ENCODE data around the gene MCOLN2.
"Not testable (repeated sequence)": the region's sequence is repeated elsewhere in the genome, so short reads cannot be mapped to it uniquely, and the experiment has no call there.

Gene MCOLN2

DNA sequence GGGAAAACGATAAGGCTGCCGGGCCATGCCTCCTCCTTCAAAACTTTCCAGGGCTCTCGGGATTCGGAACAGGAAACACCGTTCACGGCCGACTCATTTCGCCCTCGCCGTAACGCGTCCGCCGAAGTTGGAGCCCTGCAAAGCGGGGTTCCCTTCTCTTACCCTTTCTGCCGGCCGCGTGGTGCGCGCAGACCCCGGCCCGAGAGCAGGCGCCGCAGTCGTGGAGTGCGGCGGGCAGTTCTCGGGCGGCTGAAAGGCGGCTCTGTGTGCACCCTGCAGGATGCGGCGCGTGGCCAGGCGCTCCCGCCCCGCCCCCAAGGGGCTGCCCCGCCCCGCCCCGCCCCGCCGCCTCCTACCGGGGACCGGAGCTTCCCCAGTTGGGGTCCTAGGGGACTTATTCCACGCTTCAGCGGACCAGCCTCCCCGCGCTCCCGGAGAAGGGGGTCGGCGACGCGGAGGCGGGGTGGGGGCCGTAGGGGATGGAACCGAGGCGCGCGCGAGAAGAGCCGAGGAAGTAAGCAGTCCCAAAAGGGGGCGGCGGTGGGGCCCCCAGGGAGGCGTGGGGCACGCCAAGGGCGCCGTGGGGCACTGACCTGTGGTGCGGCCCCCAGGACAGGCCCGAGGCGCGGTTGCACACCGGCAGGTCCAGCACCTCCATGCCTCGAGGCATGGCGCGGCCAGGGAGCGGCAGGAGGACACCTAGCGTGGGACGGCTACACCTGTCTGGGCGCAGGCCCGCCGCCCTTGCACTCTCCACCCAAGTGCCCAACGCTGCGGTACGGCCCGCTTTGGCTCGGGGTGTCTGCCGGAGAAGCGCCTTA lies at the start of gene MCOLN2:
MCOLN2 (minus strand) TSS at position 268 of the 821 bp plus-strand sequence; CDS start at position 27, 241 bp downstream.
- in situ Hi-C loops (cut with MboI; ENCODE audit: low sequenced_read_pairs), result no loop called here

DNA sequence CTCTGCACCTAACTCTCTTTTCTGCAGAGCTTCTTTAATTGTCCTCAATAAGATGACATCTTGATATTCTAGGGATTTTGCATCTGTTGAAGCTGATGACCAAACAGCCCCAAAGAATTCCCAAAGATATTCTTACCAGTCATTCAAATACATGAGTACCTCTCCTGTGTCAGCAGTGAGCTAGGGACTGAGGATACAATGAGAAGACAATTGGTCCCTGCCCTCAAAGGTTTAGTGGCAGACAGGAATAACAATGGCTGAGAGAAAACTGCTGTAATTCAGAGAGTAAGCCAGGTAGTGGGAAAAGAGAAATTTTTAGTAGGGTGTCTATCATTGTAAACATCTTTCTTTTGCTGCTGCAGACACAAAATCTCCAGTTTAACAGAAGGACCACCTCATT lies 45.5 kb upstream of the MCOLN2 start:
- in situ Hi-C loops (cut with MboI; ENCODE audit: low sequenced_read_pairs), result no loop called here

DNA sequence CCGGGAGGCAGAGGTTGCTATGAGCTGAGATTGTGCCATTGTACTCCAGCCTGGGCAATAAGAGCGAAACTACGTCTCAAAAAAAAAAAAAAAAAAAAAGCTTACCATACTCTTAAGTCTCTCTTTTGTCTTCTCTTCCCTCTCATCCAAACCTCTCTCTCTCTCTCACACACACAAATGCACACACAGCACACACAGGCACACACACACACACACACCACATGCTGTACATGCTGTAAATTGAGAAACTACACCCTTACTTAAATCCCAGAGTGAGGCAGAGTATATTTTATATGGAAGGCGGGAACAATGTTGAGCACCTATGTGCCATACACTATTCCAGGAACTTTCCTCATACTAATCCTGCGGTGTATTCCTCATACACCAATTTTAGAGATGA lies 44.9 kb upstream of the MCOLN2 start:
- in situ Hi-C loops (cut with MboI; ENCODE audit: low sequenced_read_pairs), result no loop called here

DNA sequence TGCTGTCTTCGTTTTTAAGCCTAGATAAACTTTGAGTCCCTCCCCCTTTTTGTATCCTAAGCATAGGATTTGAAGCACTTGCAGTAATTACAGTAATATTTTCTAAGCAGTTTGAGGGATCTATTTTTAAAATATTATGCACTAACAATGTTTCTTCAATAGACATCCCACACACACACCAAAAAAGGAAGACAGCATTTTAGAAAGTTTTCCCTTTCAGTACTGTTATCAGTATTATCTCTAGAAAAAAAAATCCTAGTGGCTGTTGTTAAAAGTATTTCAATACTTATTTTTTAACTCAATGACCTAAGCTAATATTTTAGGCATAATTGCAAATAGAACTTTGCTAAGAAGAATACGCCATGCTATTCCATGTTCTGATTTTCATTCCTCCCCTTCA lies 36.3 kb upstream of the MCOLN2 start:
- in situ Hi-C loops (cut with MboI; ENCODE audit: low sequenced_read_pairs), result no loop called here

DNA sequence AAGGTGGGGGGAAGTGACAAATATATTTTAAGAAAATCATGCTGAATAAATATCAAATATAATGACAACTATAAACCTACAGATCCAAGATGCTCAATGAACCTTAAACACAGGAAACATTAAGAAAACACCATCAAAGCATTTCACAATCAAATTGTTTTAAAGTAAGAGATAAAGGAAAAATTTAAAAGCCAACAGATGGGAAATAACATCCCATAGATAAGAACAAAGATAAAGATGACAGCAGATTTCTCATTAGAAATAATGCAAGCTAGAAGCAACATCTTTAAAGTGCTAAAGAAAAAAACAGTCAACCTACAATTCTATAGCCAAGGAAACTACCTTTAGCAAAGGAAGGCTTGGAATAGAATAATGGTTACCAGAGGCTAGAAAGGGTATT lies 33.6 kb upstream of the MCOLN2 start:
- in situ Hi-C loops (cut with MboI; ENCODE audit: low sequenced_read_pairs), result no loop called here

DNA sequence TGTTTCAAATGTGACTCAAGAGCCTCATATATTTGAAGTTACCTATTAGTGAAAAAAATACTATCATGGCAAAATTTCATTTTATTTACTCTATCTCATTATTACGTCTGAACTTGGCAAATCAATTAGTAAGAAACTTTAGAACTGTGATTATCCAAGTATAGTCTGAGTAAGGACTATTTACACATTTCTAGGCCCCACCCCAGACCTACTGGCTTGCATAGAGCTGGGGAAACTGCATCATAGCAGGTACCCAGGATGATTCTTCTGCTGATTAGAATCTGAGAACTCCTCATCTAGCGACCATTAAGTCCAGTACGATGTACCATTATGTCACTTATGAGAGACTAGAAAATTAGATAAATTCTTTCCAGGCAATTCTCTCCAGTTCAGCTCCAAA lies 31.2 kb upstream of the MCOLN2 start:
- in situ Hi-C loops (cut with MboI; ENCODE audit: low sequenced_read_pairs), result no loop called here

DNA sequence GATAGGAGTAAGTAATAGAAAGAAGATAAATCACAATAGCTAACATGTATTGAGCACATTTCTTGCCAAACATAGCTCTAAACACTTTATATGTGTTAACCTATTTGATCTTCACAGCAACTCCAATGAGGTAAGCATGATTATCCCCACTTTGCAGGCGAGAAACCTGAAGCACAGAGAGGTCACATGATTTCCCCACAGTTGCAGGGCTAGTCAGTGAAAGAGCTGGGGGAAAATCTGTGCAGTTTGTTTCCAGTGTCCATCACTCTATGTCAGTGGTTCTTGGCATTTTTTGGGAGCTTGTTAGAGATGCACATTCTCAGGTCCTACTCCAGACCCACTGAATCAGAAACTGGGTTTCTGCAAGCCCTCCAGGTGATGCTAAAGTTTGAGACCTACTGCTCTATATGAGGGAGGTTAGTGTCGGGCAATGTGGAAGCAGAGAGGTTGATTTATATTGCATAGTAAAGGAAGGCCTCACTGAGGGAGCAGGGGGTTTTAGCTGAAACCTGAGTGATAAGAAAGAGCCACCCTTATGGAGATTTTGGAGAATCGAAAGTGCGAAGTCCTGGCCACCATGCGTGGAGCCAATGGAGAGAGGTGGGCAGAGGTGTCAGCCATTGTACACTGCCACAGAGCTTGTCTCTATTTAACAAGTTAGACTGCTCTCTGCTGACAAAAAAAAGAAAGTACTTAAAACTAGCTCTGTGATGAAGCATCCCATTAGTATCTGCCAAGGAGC lies 30.5 kb upstream of the MCOLN2 start:
- in situ Hi-C loops (cut with MboI; ENCODE audit: low sequenced_read_pairs), result no loop called here

DNA sequence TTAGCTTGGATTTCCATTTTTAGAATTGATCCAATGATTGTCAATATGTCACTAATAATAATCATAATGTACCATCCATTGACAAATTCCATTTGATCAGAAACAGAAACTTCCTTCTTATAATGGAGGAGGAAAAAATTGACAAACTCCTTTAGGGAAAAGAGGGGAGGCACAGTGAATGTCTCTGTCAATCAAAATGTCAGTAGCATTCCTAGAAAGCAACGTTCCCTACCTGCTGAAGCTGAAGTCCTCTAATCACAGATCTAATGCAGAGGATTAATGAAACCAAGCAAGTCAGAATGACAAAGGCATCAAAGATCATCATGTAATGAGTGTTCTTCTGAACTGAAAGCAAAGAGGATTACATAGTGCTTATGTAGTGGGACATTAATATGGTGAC lies 29.0 kb upstream of the MCOLN2 start:
- in situ Hi-C loops (cut with MboI; ENCODE audit: low sequenced_read_pairs), result no loop called here

DNA sequence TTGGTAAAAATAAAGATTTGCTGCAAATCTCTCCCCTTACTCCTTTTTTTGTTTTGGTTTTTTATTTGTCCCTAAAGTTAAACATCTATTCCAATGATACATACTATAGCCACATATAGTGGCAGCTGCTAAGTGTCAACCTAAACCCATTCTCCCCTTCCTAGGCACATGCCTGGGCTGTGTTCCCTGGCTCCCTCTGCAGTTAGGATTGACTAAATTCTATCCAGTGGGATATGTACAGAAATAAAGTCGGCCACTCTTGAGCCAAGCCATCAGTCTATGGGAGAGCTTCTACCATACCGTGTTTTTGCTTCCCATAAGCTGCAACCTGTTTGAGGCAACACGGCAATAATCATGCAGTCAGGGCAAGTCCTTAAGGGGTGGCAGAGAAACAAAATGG lies 27.8 kb upstream of the MCOLN2 start:
- in situ Hi-C loops (cut with MboI; ENCODE audit: low sequenced_read_pairs), result no loop called here

DNA sequence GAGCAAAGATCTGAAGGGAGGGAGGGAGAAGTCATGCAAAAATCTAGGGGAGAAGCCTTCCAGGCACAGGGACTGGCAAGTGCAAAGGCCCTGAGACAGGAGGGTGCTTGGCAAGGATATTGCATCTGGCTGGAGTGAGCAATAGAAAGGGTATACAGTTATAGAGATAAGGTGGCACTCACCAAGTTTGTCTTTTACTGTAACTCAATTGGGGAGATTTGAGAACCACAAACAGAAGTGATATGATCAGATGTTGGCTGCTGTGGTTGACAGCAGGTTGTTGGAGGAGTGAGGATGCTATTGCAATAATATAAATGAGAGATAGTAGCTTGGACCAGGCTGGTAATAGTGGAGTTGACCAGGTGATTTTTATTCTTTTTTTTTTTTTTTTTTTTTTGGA lies 25.8 kb upstream of the MCOLN2 start:
- in situ Hi-C loops (cut with MboI; ENCODE audit: low sequenced_read_pairs), result no loop called here

DNA sequence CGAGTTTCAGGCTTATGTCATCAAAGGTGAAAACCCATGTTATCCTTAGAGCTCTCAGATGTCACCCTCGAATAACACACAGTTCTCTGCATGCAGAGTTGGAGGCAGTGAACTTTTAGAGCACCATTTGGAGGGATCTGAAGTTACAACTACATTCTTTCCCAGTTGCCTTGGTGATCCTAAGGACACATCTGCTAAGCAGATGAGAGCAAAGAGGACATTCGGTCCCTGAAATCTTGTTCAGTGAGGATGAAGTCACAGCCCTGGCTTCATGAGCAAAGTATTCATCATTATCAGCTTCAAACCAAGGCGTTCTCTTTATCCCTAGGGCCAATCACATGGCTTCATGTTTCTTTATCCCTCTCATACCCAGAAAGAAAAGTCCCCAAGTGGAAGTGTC lies 23.1 kb upstream of the MCOLN2 start:
- in situ Hi-C loops (cut with MboI; ENCODE audit: low sequenced_read_pairs), result no loop called here

DNA sequence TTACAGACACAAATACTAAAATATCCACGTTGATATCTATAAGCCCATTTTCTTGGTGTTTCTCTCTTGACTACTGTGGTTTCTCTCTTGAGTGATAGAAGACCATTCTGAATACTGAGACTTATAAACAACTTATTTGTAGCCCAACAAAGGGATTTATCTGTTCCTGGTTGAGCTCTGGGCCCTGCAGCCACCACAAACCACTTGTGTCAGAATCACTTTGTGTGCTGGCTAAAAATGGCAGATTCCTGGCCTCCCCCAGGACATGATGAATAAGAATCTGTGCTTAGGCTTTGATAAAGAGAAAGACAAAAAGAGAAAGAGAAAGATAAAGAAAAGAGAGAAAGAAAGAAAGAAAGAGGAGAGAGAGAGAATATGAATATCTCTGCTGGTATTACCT lies 18.9 kb upstream of the MCOLN2 start:
- in situ Hi-C loops (cut with MboI; ENCODE audit: low sequenced_read_pairs), result no loop called here

DNA sequence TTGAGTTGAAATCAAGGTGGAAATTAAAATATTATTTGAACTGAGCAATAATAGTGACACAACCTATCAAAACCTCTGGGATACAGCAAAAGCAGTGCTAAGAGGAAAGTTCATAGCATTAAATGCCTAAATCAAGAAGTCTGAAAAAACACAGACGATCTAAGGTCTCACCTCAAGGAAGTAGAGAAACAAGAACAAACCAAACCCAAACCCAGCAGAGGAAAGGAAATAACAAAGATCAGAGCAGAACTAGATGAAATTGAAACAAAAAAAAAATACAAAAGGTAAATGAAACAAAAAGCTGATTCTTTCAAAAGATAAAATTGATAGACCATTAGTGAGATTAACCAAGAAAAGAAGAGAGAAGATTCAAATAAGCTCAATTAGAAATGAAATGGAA lies 8.7 kb upstream of the MCOLN2 start:
- in situ Hi-C loops (cut with MboI; ENCODE audit: low sequenced_read_pairs), result not testable (repeated sequence)

DNA sequence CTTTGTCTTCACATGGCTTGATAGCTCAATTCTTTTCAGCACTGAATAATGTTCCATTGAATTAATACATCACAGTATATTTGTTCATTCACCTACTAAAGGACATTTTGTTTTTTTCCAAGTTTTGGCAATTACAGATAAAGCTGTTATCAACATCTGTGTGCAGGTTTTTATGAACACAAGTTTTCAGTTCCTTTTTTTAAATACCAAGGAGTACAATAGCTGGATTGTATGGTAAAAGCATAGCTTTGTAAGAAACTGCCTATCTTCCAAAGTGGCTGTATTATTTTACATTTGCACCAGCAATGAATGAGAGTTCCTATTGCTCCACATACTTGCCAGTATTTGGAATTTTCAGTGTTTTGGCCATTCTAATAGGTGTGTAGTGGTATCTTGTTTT lies 4.8 kb upstream of the MCOLN2 start:
- in situ Hi-C loops (cut with MboI; ENCODE audit: low sequenced_read_pairs), result no loop called here

DNA sequence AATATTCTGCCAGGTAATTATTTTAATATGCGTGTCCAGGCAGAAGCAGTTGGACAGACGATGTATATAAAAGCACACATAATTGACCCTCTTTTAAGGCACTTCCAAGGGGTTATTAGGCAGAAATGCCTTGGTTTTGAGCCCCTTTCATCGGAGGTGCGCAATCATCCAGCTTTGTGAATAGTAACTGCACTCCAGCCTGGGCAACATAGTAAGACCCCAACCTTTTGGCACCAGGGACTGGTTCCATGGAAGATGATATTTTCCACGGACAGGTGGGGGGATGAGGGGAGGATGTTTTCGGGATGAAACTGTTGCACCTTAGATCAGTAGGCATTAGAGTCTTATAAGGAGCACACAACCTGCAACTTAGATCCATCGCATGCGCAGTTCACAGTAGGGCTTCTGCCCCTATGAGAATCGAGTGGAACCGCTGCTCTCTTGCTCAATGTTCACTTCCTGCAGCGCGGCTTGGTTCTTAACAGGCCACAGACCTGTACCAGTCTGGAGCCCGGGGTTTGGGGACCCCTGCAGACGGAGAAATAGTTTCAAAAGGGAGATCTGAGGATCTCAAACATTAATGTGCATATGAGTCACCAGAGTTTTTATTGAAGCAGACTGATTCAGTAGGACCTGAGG lies 1.8 kb upstream of the MCOLN2 start:
- in situ Hi-C loops (cut with MboI; ENCODE audit: low sequenced_read_pairs), result no loop called here

DNA sequence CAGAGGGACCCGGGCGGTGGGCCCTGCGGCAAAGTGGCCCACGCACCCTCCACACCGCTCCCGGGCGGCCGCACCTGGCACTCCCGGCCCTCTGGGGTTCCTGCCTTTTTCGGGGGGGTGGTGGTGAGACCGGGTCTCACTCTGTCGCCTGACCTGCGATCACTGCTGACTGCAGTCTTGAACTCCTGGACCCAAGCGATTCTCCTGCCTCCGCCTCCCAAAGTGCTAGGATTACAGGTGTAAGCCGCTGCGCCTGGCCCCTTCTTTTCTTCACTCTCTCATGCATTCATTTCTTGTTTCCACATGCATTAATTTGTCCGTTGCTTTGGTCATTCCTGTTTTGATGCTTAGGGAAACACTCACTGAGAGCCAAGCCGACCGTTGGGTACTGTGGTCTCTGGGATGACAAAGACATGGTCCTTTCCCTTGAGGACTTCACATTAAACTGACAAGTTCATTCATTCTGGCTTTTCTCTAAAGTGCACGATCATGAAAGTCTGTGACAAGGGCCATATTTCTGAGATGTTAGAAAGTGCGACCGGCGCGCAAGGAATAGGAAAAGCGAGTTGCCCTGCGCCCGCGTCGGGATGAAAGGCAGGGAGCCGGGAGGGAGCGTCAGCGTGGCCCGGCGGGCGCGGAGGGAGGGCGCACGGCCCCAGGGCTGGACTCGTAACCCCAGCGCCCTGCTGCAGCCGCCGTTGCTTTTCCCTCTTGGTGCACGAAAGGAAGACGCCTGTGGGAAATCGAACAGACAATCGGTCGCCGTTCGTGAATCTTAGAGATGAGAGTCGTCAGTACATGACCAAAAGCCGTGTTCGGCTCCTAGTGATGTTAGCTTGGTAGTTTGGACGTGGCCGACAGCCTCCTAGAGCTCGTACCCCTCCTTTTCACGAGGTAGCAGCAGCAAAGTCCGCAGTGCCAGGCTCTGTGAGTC lies 1.0 kb upstream of the MCOLN2 start:
- in situ Hi-C loops (cut with MboI; ENCODE audit: low sequenced_read_pairs), result no loop called here

DNA sequence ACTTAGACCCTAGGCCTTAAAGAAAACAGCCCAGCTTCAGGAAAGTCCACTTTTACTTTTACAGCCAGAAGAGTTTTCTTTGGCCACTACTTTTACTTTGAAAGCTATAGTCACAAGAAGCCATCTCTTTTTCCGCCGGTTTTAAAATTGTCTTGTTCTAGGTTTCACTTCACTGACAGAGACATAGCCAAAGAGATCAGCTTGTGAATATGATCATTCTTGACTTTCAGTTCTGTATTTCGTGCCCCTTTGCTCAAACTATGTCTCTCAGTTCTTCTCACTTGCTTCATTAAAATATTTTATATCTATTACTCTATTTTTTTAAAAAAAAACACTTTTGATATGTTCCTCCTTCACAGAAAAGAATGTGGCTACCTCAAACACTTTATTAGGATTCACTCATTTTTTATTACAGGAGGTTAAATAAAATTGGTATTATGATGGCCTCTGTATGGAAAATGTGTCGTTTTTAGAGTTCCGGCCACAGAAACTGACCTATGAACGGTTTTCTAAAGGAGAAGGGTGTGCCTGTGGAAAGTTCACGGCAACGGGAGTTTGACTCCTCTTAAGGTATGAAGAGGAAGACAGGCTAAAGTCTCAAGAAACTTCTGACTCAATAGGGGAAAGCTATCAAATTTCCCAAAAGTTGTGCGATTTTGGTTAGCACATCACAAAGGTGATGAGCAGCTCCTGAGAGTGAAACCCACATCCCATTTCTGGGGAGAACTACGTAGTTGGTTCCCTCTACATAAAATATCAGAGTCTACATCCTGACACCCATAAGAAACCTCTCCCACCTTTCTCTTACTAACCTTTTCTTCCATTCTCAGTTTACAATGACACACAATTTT lies 1.2 kb downstream of the MCOLN2 start:
- in situ Hi-C loops (cut with MboI; ENCODE audit: low sequenced_read_pairs), result no loop called here

DNA sequence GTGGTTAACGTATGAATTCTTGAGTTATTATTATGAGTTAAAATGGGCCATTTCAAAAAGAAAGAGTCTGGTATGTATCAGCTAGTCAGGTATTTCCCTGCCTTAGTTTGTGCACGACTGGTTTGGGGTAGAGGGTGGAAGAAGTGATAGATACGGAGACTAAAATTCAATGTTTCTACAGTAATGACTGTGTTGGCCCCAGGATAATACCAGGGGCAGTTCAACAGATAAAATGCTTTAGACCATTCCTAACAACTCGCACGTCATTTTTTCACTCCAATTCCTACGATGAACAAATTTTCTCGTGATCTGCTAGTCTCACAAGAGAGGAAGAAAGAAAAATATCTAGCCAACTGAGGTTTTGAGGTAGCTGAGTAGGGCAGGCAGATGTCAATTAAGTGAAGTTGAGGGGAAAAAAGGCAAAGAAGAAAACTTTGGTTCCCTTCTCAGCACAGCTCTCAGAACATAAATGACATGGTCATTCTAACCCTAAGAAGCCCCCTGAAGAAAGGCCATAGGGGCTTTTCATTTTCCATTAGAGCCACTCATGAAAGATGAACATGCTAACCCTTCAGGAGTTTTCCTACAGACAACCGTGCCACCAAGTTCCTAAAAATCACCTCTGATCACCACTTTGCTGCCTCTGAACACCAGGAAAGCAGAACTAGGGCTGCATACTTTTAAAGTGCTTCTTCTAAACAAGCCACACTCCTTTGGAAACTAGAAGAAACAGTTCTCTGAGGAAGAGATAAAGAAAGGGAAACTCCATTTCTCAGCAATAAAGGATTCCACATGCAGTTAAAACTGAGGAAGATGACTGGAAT lies 5.6 kb downstream of the MCOLN2 start:
- in situ Hi-C loops (cut with MboI; ENCODE audit: low sequenced_read_pairs), result no loop called here

DNA sequence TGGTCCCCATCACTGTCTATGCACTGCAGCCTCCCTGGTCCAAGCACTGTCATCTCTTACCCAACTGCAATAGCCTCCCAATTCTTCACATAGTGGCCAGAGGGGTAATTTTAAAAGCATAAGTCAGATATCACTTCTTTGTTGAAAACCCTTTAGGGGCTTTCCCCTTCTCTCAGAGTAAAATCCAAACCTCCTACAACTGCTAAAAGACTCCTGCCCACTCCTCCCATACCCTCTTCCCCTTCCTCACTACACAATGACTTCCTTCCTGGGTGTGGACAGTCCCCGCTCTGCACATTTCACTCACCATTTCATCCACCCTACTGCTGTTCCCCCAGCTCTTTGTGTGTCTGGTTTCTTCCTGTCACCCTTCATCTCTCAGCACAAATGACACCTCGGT lies 8.3 kb downstream of the MCOLN2 start:
- in situ Hi-C loops (cut with MboI; ENCODE audit: low sequenced_read_pairs), result no loop called here
